SJCRH30 (cell line): ENCODE data around the gene DEFB116. TPM values are rescaled to one million over a fixed set of nuclear protein-coding genes. Genes with fewer than 3 reads are reported as not detected.
"Not testable (repeated sequence)": the region's sequence is repeated elsewhere in the genome, so short reads cannot be mapped to it uniquely, and the experiment has no call there.

Source experiments
- DNase-seq, 2 experiments: peaks; one replicate each; pipeline ENCODE4 v3.0.0-alpha.2; 2015 to 2020
- H3K27ac ChIP-seq: fragments of 250-450 bp; sonication (Bioruptor Pico); 2 replicates; pipeline ENCODE4 v1.5.1; 2020; ENCODE audit warnings: mild to moderate bottlenecking, moderate library complexity
- H3K27me3 ChIP-seq: fragments of 250-450 bp; sonication (Bioruptor Pico); 2 replicates; pipeline ENCODE4 v1.5.1; 2020; ENCODE audit warnings: mild to moderate bottlenecking, moderate library complexity
- H3K36me3 ChIP-seq: fragments of 250-450 bp; sonication (Bioruptor Pico); 2 replicates; pipeline ENCODE4 v1.5.1; 2020; ENCODE audit warnings: mild to moderate bottlenecking, moderate library complexity
- H3K4me1 ChIP-seq: fragments of 250-450 bp; sonication (Bioruptor Pico); 2 replicates; pipeline ENCODE4 v1.5.1; 2020; ENCODE audit warnings: mild to moderate bottlenecking, moderate library complexity
- H3K4me3 ChIP-seq: fragments of 250-450 bp; sonication (Bioruptor Pico); 2 replicates; pipeline ENCODE4 v1.5.1; 2020; ENCODE audit warnings: mild to moderate bottlenecking, moderate library complexity
- H3K9me3 ChIP-seq: fragments of 250-450 bp; sonication (Bioruptor Pico); replicated peaks from 2 replicates; pipeline ENCODE4 v1.5.1; 2020; ENCODE audit warnings: mild to moderate bottlenecking, moderate library complexity
- total RNA-seq: library from RNA; depleted of rRNA; stranded (reverse); fragments of >200 nt; shearing (Covaris generic); gene quantifications from 2 replicates; pipeline ENCODE4 v1.2.3, GENCODE V29; 2014; rRNA removed

DEFB116 gene
- total RNA-seq = not detected in 2 replicates

DNA sequence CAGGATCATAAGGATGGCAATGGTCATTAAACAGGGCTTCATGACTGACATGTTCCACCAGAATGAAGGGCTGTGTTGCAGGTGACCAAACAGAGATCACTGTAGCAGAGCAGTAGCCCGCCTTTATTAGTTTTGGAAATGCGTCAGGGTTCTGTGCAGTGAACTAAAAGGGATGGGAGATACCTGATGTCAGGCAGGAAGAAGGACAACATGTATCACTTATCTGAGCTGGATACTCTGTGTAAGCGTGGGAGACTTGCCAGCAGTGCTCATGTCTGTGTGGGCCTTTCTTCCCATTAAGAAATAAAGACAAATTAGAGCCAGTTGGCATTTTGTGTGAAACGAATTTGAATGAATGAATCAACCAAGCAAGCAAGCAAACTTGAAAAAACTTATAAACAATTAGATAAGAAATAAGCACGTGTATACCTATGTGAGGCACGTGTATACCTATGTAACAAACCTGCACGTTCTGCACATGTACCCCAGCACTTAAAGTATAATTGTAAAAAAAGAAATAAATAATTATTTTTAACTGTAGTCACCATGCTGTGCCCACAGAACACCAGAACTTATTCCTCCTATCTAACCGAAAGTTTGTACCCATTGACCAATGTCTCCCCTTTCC is at the start of gene DEFB116:
TSS of gene DEFB116 (minus strand) at position 51 of the 628 bp plus-strand sequence. CDS start at position 51, 0 bp downstream.
- no peaks in the 10 kb centered on the region for H3K27me3 ChIP-seq

GRCh38 chr20:31355981-31356380 is 47.6 kb upstream of the DEFB116 start:
- no peak for DNase-seq
- Histone ChIP-seq H3K27ac (no peak overlapping the region), H3K4me3 (no peak overlapping the region), H3K27me3 (no peaks in the 10 kb centered on the region), H3K9me3 (0 out of 2 replicates have a peak, but pooled peaks cover 1% of the 10 kb centered on the region), H3K4me1 (no peaks in the 10 kb centered on the region), H3K36me3 (no peaks in the 10 kb centered on the region)

More for the DNA sequence above, at the start of gene DEFB116:
- DNase-seq = no peak
- no peak within 1 kb of the TSS for H3K27ac ChIP-seq
- no peak within 1 kb of the TSS for H3K4me3 ChIP-seq
- H3K36me3 ChIP-seq = no peaks in the 10 kb centered on the region
- H3K9me3 ChIP-seq = no peaks in the 10 kb centered on the region
- no peaks in the 10 kb centered on the region for H3K4me1 ChIP-seq

DNA sequence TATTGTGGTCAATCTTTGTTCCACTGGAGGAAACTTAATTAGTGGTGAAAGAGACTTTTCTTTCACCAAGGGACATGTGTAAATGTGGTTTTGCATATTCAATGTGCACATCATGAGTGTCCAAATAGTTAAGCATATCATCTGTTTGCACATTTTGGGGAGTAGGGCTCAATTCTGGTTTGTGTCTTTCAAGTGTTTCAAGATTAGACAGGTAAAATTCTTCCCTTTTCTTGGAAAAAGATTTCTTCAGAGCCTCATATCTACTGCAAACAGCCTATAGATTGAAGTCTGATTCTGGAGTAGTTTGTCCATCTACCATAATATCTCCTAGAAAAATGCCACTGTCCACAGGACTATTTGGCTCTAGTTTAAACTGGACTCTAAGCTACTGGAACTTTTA is 33.1 kb upstream of the DEFB116 start:
- no peaks in the 10 kb centered on the region for H3K9me3 ChIP-seq
- DNase-seq = no peak
- H3K4me1 ChIP-seq = no peaks in the 10 kb centered on the region
- peaks cover 3% of the 10 kb centered on the region; the same call in 1 of the 2 replicates for H3K27me3 ChIP-seq
- no peak overlapping the region for H3K4me3 ChIP-seq
- H3K27ac ChIP-seq = no peak overlapping the region
- no peaks in the 10 kb centered on the region for H3K36me3 ChIP-seq

GRCh38 chr20:31330893-31331292 is 22.5 kb upstream of the DEFB116 start:
- Histone ChIP-seq H3K4me3 (no peak overlapping the region), H3K27ac (no peak overlapping the region), H3K4me1 (no peaks in the 10 kb centered on the region), H3K27me3 (no peaks in the 10 kb centered on the region), H3K9me3 (no peaks in the 10 kb centered on the region; the same call in 1 of the 2 replicates), H3K36me3 (no peaks in the 10 kb centered on the region)
- DNase-seq = no peak

- Histone ChIP-seq H3K4me3 (no peak overlapping the region), H3K4me1 (no peaks in the 10 kb centered on the region), H3K27ac (no peak overlapping the region), H3K36me3 (no peaks in the 10 kb centered on the region), H3K27me3 (no peaks in the 10 kb centered on the region), H3K9me3 (0 out of 2 replicates have a peak, but pooled peaks cover 3% of the 10 kb centered on the region)
- DNase-seq = no peak
Observed at GRCh38 chr20:31322504-31322903, 14.1 kb upstream of the DEFB116 start.

DNA sequence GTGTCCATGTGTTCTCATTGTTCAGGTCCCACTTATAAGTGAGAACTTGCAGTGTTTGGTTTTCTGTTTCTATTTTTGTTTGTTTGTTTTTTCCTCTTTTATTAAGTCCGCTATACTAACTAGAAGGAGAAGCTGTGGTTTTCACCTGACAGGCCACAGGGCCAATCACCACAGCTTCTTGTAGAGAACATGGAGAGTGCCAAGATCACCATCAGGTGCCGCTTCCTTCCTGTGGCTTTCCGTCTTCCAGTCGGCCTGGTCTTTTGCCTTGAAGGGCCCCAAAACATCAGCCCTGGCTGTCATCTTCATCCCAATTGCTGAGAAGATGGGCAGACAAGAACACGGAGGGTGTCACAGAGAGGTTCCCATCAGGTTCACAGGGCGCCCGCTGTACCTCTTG is 23.4 kb downstream of the DEFB116 start:
- H3K9me3 ChIP-seq, H3K36me3 ChIP-seq, H3K4me3 ChIP-seq, DNase-seq, H3K27me3 ChIP-seq, H3K27ac ChIP-seq, H3K4me1 ChIP-seq: not testable (repeated sequence)

DNA sequence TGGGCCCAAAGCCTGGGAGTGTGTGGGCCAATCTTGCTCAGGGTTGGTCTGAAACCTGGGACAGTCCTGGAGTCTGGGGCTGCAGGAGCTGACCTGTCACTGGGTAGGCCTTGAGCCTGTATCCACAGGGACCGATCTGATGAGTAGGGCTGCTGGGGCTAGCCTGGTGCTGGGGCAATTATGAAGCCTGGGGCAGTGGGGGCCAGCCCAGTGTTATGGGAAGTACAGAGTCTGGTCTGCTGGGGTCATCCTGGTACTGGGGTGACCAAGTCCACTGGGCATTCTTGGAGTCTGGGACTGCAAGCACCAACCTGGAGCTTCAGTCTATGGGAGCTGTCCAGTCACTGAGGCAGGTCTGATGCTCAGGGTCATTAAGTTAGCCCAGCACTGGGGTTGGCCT is 30.2 kb downstream of the DEFB116 start:
- no peak overlapping the region for H3K4me3 ChIP-seq
- H3K27ac ChIP-seq = no peak overlapping the region
- no peaks in the 10 kb centered on the region for H3K36me3 ChIP-seq
- H3K9me3 ChIP-seq = no peaks in the 10 kb centered on the region
- H3K27me3 ChIP-seq = no peaks in the 10 kb centered on the region
- DNase-seq = no peak
- H3K4me1 ChIP-seq = no peaks in the 10 kb centered on the region

GRCh38 chr20:31274441-31274840 is 33.9 kb downstream of the DEFB116 start:
- no peaks in the 10 kb centered on the region for H3K27me3 ChIP-seq
- DNase-seq = no peak
- H3K4me3 ChIP-seq = no peak overlapping the region
- H3K27ac ChIP-seq = no peak overlapping the region
- no peaks in the 10 kb centered on the region for H3K4me1 ChIP-seq
- no peaks in the 10 kb centered on the region for H3K9me3 ChIP-seq
- no peaks in the 10 kb centered on the region for H3K36me3 ChIP-seq

DNA sequence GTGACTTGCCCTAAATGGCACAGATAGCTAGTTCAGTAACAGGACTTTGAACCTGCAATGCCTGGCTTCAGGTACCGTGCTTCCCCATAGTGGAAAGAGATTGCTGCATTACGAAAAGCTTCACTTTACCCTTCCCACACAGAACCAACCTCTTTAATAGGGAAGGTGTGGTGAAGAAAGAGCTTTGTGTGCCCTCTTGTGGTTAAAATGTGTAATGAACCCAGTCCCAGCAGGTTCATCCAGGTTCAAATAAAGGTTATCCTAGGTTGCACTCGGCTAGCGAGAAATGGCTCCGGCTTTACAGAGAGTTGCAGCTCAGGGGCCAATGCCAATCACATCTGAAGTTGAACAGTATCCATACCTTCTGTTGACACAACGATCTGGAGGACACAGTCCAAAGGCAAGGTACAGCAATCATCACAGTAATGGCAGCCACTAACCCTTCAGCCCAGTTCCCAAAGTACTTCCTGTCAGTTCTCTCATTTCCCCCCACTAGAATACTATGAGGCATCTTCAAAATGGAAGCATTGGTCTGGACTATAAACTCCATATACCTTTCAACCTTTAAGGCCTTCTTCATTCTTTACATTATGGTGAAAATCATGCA is 48.0 kb downstream of the DEFB116 start:
- no peaks in the 10 kb centered on the region for H3K36me3 ChIP-seq
- H3K4me3 ChIP-seq = no peak overlapping the region
- H3K4me1 ChIP-seq = no peaks in the 10 kb centered on the region
- no peaks in the 10 kb centered on the region for H3K27me3 ChIP-seq
- DNase-seq = peak; percentile 27 to 74
- H3K27ac ChIP-seq = no peak overlapping the region
- H3K9me3 ChIP-seq = no peaks in the 10 kb centered on the region; the same call in 1 of the 2 replicates

GRCh38 chr20:31257364-31257763 is 51.0 kb downstream of the DEFB116 start, which contains the start of gene DEFB115:
TSS of gene DEFB115 (plus strand) at chr20:31257664. CDS start at chr20:31257664, 0 bp downstream.
- Histone ChIP-seq H3K4me1 (no peaks in the 10 kb centered on the region), H3K9me3 (no peaks in the 10 kb centered on the region), H3K27me3 (no peaks in the 10 kb centered on the region)

DNA sequence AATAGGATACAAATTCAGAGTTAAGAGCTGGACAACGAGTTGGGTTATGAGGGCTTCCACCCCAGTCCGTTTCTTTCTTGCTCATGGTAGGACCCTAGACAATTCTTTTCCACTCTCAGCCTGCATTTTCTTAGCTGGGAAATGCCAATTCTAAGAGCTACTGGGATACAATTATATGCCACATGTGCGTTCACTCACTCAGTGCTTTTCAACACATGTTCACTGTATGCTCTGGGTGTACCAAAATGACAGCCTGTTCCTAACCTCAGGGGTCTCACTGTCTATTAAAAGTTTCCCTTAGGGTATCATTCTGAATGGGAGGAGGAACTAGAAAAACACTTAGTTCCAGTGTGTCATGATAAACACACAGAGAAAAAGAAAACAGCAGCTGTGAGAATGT is 51.4 kb downstream of the DEFB116 start:
- Histone ChIP-seq H3K36me3 (no peaks in the 10 kb centered on the region), H3K9me3 (no peaks in the 10 kb centered on the region), H3K27me3 (no peaks in the 10 kb centered on the region), H3K4me3 (no peak overlapping the region), H3K27ac (no peak overlapping the region), H3K4me1 (no peaks in the 10 kb centered on the region)
- no peak for DNase-seq

More at GRCh38 chr20:31257364-31257763, 51.0 kb downstream of the DEFB116 start, which contains the start of gene DEFB115:
- no peak within 1 kb of the TSS for H3K4me3 ChIP-seq
- no peak within 1 kb of the TSS for H3K27ac ChIP-seq
- H3K36me3 ChIP-seq = no peaks in the 10 kb centered on the region
- DNase-seq = no peak

Other genes with a start within 250 kb of the DEFB116 start
- gene DEFB115, start 50.9 kb downstream of the DEFB116 start, total RNA-seq = not detected in 2 replicates
- not detected in 2 replicates for gene DEFB118, start 60.0 kb upstream of the DEFB116 start, total RNA-seq
- not detected in 2 replicates for gene DEFB119, start 82.0 kb upstream of the DEFB116 start, total RNA-seq
- gene DEFB121, start 97.6 kb upstream of the DEFB116 start, total RNA-seq = not detected in 2 replicates
- not detected in 2 replicates for gene DEFB123, start 132.0 kb upstream of the DEFB116 start, total RNA-seq
- not detected in 2 replicates for gene DEFB124, start 166.5 kb upstream of the DEFB116 start, total RNA-seq
- not detected in 2 replicates for gene REM1, start 166.7 kb upstream of the DEFB116 start, total RNA-seq
- gene HM13, start 205.9 kb upstream of the DEFB116 start, total RNA-seq = 101 and 105 TPM in 2 replicates